ENCODE results near the gene FAM110C.
A peak's percentile ranks its signal among the peaks of the same experiment; 100 is the strongest.
"Not testable (repeated sequence)": the region's sequence is repeated elsewhere in the genome, so short reads cannot be mapped to it uniquely, and the experiment has no call there.

Gene FAM110C

DNA sequence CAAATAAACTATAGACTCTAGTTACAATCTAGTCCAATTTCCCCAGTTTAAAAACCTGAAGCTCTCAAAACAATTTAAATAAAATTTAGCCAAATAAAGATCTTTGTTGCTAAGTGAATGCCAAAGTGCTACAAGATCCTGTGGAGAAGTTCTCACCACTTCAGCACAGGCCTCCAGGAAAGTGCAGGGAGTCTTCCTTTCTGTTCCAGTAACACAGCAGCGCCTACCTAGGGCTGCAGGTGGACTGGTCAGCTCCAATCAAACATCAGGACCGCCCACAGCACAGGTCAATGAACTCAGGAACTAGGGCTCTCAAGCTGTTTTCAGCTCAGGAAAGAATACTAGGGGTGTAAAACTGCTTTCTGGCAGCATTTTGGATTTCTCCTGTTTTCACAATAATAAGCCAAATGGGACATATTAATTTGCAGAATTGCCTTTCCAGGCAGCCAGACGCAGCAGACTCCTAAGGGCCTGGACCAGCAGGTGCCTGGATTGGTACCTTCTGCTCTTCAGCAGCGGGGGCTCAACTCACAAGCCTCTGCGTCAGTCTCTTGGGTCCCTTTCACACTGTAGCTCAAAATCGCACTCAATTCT lies 1.5 kb downstream of the FAM110C start:
- no peak for DNase-seq (ENCODE audit: low spot score)

DNA sequence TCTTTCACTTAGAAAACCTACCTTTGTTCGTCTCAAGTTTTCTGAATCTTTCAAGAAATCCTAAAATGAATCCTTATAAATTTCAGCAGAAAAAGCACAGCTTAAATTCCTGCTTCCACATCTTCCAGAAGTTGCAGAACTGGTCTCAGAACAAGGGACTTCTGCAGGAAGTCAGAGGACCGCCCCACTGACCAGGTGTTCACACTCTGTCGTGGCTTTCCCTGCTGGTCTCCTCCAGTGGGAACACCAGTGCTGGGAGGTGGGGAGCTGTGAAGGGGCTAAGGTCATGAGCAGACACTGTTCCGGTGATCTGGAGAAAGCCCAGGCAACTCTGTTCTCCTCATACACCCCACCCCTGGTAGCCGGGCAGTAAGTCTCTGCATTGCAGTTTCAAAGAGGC lies 3.5 kb downstream of the FAM110C start:
- no peak for DNase-seq (ENCODE audit: low spot score)

DNA sequence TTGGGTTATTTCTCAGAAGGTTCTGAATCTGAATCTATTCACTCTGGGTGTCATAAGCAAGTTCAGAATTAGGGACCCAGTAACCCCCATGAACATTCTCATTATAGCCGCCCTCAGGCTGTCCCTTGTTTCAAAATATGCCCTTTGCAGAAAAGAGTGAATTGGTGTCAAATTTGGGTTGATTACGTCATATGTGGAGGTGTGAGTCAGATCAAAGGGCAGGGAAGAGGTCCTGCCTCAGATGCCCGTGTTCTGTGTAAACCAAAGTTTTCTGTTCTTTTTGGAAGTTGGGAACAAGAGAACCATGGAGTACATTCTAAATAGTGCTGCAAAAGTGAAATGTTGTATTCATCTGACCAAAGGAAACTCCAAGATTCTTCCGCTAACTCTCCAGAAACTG lies 5.8 kb downstream of the FAM110C start:
- DNase-seq (ENCODE audit: low spot score), result no peak

- no peak for DNase-seq (ENCODE audit: low spot score)
Observed at GRCh38 chr2:38155-38554, 8.2 kb downstream of the FAM110C start.

GRCh38 chr2:36318-36717 lies 10.0 kb downstream of the FAM110C start:
- DNase-seq (ENCODE audit: low spot score), result no peak

DNA sequence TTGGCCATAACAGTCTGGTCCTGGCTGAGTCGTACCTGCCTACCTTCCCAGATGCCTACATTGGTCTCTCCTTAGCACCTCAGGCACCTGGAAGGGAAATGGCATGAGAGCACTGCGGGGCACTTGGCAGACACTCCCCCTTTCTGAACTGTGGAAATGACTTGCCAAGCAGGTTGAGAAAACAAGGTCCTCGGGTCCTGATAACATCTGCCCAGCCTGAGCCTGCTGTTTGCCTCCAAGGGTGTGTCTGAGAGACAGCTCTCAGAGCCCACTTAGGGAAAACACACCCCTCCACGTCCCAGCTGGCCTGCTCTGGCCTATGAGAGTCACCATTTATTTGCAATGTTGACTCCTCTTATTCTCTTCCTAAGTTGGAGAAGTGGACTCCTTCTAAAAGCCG lies 10.5 kb downstream of the FAM110C start:
- no peak for DNase-seq (ENCODE audit: low spot score)

GRCh38 chr2:33620-34019 lies 12.7 kb downstream of the FAM110C start:
- no peak for DNase-seq (ENCODE audit: low spot score)

DNA sequence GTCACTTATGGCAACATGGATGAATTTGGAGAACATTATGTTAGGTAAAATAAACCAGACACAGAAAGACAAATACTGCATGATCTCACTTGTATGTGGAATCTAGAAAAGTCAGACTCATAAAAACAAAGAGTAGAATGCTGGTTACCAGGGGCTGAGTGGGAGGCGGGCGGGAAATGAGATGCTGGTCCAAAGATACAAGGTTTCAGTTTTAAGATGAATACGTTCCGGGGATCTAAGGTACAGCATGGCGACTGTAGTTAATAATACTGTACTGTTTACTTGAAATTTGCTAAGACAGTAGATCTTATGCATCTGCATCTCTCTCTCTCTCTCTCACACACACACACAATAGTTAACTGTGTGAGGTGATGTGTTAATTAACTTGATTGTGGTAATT lies 14.2 kb downstream of the FAM110C start:
- DNase-seq (ENCODE audit: low spot score), result no peak

- no peak for DNase-seq (ENCODE audit: low spot score)
Observed at GRCh38 chr2:29253-29652, 17.1 kb downstream of the FAM110C start.

DNA sequence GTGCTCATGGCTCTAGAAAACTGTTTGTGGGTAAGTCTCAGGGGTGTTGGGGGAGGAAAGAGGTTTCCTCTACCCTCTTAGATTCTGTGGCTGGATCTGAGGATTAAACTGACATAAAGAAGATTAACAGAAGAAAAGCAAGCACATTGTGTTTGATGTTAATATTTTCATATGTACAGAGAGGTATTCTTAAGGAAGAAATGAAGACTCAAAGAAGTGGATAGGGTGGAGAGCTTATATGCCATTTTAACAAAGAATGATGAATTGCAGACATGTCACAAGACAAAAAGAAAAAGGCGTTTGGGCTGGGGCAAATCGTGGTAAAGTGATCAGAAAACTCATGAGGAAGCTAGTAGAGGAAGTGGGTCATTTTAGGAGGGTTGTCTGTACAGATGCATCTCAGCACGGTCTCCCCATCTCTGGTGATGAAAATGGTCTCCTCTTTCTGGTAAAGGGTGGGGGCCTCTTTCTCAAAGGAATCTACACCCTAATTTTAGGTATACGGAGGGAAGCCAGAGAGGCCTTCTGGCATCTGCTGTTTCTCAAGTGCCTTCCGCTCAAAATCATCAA lies 17.8 kb downstream of the FAM110C start:
- DNase-seq (ENCODE audit: low spot score), result no peak

DNA sequence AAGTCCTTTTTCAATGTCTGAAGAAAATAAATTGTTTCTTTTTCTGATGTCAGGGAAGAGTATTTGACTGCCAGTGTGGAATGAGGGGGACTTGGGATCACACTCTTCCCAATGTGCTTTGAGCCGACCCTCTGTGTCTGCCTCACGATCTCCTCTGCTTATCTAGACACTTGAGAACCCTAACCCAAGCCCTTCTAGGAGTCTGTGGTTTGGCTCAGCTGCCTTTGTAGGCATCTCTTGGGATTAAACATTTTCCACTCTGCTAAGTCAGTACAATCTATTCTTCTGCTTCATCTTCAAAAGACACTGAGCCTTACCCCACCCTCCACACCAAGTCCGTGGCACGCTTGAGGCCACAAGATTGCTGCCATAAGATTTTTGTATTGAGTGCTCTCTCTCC lies 19.4 kb downstream of the FAM110C start:
- no peak for DNase-seq (ENCODE audit: low spot score)

- DNase-seq (ENCODE audit: low spot score), result no peak
Observed at GRCh38 chr2:25543-25942, 20.8 kb downstream of the FAM110C start.

DNA sequence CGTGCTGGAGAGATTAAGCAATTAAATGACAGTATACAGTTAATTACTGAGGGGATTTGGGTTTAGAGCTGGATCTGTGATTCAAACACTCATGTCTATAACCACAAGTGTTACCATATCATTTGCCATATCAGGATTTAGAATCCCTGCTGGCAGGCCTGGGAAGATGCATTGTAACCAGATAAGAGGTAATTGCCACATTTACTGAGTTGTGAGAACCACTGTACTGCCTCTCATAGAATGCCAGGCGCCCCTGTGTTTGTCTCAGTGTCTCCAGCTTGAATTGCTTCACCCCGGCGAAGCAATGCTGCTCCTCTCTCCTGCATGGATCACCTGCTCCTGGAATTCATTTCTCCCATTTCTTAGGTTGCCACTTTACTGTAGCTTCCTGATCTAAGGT lies 21.7 kb downstream of the FAM110C start:
- DNase-seq (ENCODE audit: low spot score), result not testable (repeated sequence)

DNA sequence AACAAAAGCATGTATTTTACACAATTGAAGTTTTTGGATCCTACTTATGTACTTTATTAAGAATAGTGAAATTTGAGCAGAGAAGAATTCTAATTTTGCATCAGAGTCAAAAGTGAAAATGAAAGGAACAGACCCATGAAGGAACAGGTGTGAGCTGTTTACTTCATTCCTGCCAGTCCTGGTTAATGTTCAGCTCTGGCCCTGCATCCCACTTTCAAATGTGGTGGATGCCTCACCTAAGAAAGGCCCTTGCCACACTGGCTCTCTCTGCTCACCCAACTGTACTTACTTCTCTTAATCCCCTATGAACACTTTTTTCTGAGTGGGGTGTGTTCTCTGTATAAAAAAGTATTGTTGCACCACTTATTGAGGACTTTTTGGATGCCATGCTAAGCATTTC lies 22.2 kb downstream of the FAM110C start:
- no peak for DNase-seq (ENCODE audit: low spot score)

- DNase-seq (ENCODE audit: low spot score), result no peak
Observed at GRCh38 chr2:23283-23682, 23.0 kb downstream of the FAM110C start.

DNA sequence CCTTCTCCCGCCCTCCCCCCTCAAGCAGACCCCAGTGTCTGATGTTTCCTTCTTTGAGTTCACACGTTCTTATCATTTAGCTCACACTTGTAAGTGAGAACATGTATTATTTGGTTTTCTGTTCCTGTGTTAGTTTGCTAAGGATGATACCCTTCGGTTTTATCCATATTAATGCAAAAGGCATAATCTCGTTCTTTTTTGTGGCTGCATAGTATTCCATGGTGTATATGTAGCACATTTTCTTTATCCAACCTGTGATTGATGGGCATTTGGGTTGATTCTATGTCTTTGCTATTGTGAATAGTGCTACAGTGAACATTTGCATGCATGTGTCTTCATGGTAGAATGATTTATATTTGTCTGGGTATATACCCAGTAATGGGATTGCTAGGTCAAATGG lies 24.1 kb downstream of the FAM110C start:
- not testable (repeated sequence) for DNase-seq (ENCODE audit: low spot score)

DNA sequence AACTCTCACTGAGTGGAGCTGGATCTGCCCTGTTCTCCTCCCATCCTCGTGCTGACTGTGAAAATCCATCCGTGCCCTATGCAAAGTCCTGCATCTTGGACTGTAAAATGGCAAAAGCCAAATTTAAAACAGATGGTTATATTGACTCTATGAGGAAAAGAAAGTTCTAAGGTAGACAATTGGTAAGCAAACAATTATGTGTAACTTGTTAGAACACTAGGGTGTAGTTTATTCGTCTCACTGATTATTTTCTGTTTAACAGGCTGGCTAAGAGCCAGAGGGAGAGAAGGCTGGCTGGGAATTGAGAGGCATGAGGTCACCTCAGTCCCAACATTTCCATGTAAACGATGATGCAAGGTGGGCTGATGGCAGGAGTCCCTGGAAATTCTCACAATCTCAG lies 26.0 kb downstream of the FAM110C start:
- DNase-seq (ENCODE audit: low spot score), result not testable (repeated sequence)

DNA sequence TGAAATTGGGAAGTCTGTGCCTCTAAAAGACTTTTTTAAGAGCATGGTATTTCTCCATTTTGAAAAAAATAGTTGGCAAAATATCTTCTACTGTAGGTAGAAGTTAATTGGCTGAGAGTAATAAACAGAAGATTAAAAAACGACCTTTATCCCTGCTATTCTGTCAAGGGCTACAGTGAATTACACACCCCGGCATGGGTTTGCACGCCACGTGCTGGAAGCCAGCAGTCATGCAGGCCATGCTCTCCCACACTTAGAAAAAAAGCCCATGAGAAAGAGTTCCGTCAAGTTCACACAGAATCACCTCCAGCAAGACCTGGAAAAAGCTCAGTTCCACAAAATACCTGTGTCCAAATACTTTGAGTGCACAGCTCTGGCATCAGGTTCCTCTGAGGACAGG lies 26.8 kb downstream of the FAM110C start:
- DNase-seq (ENCODE audit: low spot score), result no peak

GRCh38 chr2:18402-19271 lies 27.7 kb downstream of the FAM110C start:
- peak; percentile 10 for DNase-seq (ENCODE audit: low spot score)

GRCh38 chr2:15916-16315 lies 30.4 kb downstream of the FAM110C start:
- not testable (repeated sequence) for DNase-seq (ENCODE audit: low spot score)

- DNase-seq (ENCODE audit: low spot score), result peak; percentile 4
Observed at GRCh38 chr2:11248-11941, 34.9 kb downstream of the FAM110C start.

DNA sequence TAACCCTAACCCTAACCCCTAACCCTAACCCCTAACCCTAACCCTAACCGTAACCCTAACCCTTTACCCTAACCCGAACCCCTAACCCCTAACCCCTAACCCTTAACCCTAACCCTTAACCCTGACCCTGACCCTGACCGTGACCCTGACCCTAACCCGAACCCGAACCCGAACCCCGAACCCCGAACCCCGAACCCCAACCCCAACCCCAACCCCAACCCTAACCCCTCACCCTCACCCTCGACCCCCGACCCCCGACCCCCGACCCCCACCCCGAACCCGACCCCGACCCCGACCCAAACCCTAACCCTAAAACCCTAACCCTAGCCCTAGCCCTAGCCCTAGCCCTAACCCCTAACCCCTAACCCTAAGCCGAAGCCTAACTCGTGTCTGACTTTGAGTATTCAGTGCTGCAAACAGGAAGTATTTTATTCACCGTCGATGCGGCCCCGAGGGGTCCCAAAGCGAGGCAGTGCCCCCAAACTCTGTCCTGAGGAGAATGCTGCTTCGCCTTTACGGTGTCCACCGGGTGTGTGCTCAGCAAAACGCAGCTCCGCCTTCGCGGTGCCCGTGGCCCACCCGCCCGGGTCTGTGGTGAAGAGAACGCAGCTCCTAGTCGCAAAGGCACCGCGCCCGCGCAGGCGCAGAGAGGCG lies 36.0 kb downstream of the FAM110C start:
- no peak for DNase-seq (ENCODE audit: low spot score)
